Aorta (tissue), 5 donors: ENCODE data around the gene A3GALT2. TPM values are rescaled to one million over a fixed set of nuclear protein-coding genes. Genes with fewer than 3 reads are reported as not detected.

Experiments
- ATAC-seq: fragments of 200-7000 bp; cut with Tn5 transposase; one replicate; pipeline ENCODE4 v1.9.1; 2022; ENCODE audit warnings: moderate library complexity; ENCODE audit not compliant: low FRiP score
- DNase-seq, 2 donors: peaks; one replicate each; pipeline ENCODE4 v3.0.0-alpha.2; 2020
- H3K27ac ChIP-seq, 2 donors: one replicate each; pipeline ENCODE4 v1.5.1; 2013; ENCODE audit warnings: low read length in 2 of 2, mild to moderate bottlenecking in 2 of 2, moderate library complexity in 2 of 2, control low read depth in 1 of 2, inconsistent platforms in 1 of 2, low read depth in 1 of 2
- H3K27me3 ChIP-seq, 2 donors: one replicate each; pipeline ENCODE4 v1.6.1; 2013; ENCODE audit warnings: control low read depth in 1 of 2, low read length in 1 of 2, mild to moderate bottlenecking in 1 of 2, moderate library complexity in 1 of 2; ENCODE audit not compliant: insufficient read depth in 2 of 2, control insufficient read depth in 1 of 2
- H3K36me3 ChIP-seq, 2 donors: one replicate each; pipeline ENCODE4 v1.6.1; 2013; ENCODE audit warnings: control low read depth in 1 of 2, low read length in 1 of 2, mild to moderate bottlenecking in 1 of 2; ENCODE audit not compliant: insufficient read depth in 2 of 2, control insufficient read depth in 1 of 2
- H3K4me1 ChIP-seq, 2 donors: one replicate each; pipeline ENCODE4 v1.6.1; 2013; ENCODE audit warnings: low read length in 2 of 2, control low read depth in 1 of 2, mild to moderate bottlenecking in 1 of 2, moderate library complexity in 1 of 2; ENCODE audit not compliant: insufficient read depth in 2 of 2, control insufficient read depth in 1 of 2
- H3K4me3 ChIP-seq, 2 donors: one replicate each; pipeline ENCODE4 v1.5.1; 2013; ENCODE audit warnings: low read length in 2 of 2, control low read depth in 1 of 2, mild to moderate bottlenecking in 1 of 2
- H3K9me3 ChIP-seq: one replicate; pipeline ENCODE4 v1.6.1; 2013; ENCODE audit warnings: mild to moderate bottlenecking, low read length; ENCODE audit not compliant: control insufficient read depth
- WGBS, 2 donors: extraction: QIAGEN DNeasy Blood & Tissue Kit; methylation state at CpG; one replicate each; pipeline ENCODE4 v1.1.7; 2013; 5-methylcytosine and 5-hydroxymethylcytosine counted together
- intact Hi-C, 2 donors: fragments of 100-400 bp; cut with DNase I; formaldehyde crosslinking; loops; one replicate each; pipeline versions ENCODE4 v1.14.2 to v1.15.0; 2022
- long read RNA-seq, 2 donors: library from polyadenylated mRNA; unstranded; transcript quantifications; one replicate each; pipeline ENCODE4 v2.0.0, GENCODE V29; 2020 to 2021
- polyA plus RNA-seq, 2 donors: library from polyadenylated mRNA; stranded (reverse); fragments of 200-250 nt; gene quantifications; one replicate each; pipeline ENCODE4 v1.2.3, GENCODE V29; 2013
- total RNA-seq, 2 donors: library from RNA; stranded (reverse); fragmentation: NEBNext Ultra II Directional; extraction: Animal tissue kit (Norgen Biotek cat#: 25700); gene quantifications; one replicate each; pipeline ENCODE4 v1.2.1, GENCODE V29; 2021
- donor health status: healthy with polysubstance abuse.
- donor health status: Bipolar disorder and iron deficiency.
- donor health status: DM: no; HTN: no; CAD: no.
- donor health status: DM: no; HTN: no; CAD: no.
- donor health status: DM: yes; HTN: yes; CAD: no.

The A3GALT2 gene
- total RNA-seq: under 1 TPM; 0.36 to 0.81 TPM
- not detected for polyA plus RNA-seq
- long read RNA-seq, donor 1, partial matches to known transcripts: 0 of 1 reads
- long read RNA-seq, donor 1, other reads (novel, unspliced or antisense): 1 of 1 reads
- long read RNA-seq, donor 2, partial matches to known transcripts: 0 of 2 reads
- long read RNA-seq, donor 2, other reads (novel, unspliced or antisense): 2 of 2 reads

DNA sequence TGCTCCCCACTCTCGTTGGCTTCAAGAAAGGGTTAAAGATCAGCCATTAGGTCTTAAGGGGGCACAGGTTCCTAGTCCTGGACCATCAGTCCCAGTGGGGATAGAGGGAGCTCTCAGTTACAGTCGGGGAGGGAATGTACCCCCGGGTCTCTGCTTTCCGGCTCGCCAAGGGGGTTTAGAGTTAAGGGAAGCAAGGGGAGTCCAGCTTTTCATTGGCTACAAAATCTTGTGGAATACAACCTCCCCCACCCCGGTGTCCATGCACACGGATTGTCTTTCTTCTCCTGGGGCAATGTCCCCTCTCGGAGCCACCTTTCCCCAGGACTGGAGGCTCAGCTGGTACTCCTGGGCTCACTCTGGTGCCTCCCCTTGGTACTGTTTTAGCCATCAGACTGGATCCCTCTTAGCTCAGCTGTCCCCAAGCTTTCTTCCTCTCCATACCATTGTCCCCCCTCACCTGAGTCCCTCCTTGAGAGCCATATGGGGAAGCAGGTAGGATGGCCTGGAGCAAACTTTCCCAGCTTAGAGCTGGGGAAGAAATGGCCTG lies at the start of gene A3GALT2:
Gene A3GALT2 (minus strand): TSS at position 480 of the 547 bp plus-strand sequence. CDS start 0 bp downstream, at position 480.
- Histone ChIP-seq H3K27ac (no peak within 1 kb of the TSS), H3K27me3 (no peaks in the 10 kb centered on the region), H3K36me3 (peaks cover 3 to 11% of the 10 kb centered on the region in 2 donors), H3K4me1 (no peaks in the 10 kb centered on the region), H3K4me3 (no peak within 1 kb of the TSS), H3K9me3 (no peaks in the 10 kb centered on the region)
- DNase-seq: peak in 1 of 2 donors; percentile 59
- no peak for ATAC-seq
- intact Hi-C loops: no loop called here
- 56% methylated on average over 8 of the region's 8 CpGs for WGBS, 2 donors

DNA sequence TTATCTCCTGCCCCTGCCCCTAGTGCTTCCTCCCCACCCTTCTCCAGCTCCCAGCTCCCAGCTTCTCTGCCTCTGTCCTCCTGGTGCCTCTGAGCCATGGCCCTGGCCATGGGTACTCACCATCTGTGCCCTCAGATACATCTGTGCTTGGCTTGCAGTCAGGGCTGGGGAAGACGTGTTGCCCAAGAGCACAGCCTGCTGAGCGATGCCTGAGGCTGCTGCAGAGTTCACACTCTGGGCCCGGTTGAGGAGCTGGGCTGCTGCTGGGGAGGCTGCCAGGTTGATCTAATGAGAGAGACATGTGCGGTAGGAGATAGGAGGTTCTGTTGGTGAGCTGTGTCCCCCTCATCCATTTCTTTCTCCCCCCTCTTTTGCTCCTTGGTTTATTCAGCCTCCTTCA lies 49.4 kb upstream of the A3GALT2 start:
- DNase-seq: no peak
- Histone ChIP-seq H3K27ac (no peak overlapping the region), H3K4me3 (no peak overlapping the region), H3K4me1 (peaks cover 0 to 3% of the 10 kb centered on the region in 2 donors), H3K36me3 (no peaks in the 10 kb centered on the region), H3K27me3 (no peaks in the 10 kb centered on the region), H3K9me3 (no peaks in the 10 kb centered on the region)
- intact Hi-C loops: no loop called here
- WGBS, 2 donors: 56 to 60% methylated on average over 4 of the region's 4 CpGs
- ATAC-seq: no peak

DNA sequence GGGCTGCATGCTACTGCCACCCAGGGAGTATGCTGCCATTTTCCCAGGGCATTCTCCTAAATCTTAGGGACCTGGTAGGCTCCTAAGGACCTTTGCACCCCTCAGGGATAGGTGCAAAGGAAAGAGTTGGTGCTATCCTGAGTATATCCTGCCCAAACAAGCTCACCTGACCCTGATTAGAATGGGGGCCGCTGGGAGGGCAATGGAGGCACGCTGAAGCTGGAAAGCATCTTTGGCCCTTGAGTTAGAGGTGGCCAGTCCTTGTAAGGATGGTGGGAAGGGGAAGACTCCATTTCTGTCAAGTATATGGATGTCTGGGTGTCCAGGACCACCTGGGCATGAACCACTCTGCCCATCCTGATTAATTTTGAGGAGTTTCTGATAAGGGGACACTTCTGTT lies 48.9 kb upstream of the A3GALT2 start:
- DNase-seq (no peak), ATAC-seq (no peak)
- Histone ChIP-seq H3K36me3 (no peaks in the 10 kb centered on the region), H3K4me1 (peaks cover 0 to 3% of the 10 kb centered on the region in 2 donors), H3K9me3 (no peaks in the 10 kb centered on the region), H3K4me3 (no peak overlapping the region), H3K27ac (no peak overlapping the region), H3K27me3 (no peaks in the 10 kb centered on the region)
- intact Hi-C loops: loop anchor here (5.0 to 10.0 kb wide), 5 partner anchors 37 to 245 kb away; partner anchors contain the start of gene ZSCAN20 (in 1 of the 2)
- 38 to 93% methylated on average over 2 of the region's 2 CpGs for WGBS, 2 donors

DNA sequence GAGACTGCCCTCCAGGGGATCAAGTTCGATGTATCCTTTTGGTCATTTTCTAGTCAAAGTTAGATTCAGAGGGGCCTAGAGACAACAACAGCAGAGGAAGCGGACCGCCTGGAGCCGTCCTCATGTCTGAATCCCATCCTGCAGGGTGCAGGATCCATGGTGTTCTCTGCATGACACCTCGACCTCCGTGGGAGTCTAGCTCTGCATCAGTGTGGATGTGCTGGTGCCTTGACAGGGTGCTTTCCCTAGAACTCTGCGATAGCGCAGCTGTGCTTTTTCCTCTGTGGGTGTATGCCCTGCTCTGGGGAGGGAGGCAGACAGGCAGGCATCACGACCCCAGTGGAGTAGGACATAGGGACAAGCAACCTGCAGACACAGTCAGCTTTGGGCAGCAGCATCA lies 48.2 kb upstream of the A3GALT2 start:
- no peak overlapping the region for H3K27ac ChIP-seq
- intact Hi-C loops: loop anchor here (5.0 to 10.0 kb wide), 5 partner anchors 37 to 246 kb away; partner anchors contain the start of gene ZSCAN20 (in 1 of the 2)
- no peaks in the 10 kb centered on the region for H3K27me3 ChIP-seq
- no peak overlapping the region for H3K4me3 ChIP-seq
- H3K4me1 ChIP-seq: peaks cover 0 to 3% of the 10 kb centered on the region in 2 donors
- no peak for DNase-seq
- no peak for ATAC-seq
- no peaks in the 10 kb centered on the region for H3K9me3 ChIP-seq
- no peaks in the 10 kb centered on the region for H3K36me3 ChIP-seq
- 86 to 88% methylated on average over 9 of the region's 9 CpGs for WGBS, 2 donors

DNA sequence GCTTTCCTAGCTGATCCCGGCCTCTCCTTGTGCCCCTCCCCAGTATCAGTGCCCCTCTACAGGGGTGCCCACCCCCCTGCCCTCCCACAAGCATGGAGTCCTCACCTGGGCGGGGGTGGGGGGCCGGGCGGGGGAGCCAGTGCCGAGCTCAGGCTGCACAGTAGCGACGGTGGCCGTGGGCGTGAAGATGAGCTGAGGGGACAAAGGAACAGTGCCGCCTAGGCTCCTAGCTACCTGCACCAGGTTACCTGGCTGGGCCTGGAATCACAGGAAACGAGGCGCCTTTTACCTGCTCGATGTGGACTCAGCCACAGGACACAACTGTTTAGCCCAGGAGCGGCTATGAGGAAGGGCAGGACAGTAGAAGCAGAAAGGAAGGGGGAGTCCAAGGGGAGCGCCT lies 47.5 kb upstream of the A3GALT2 start:
- WGBS, 2 donors: 86 to 91% methylated on average over 15 of the region's 15 CpGs
- DNase-seq: no peak
- ATAC-seq: no peak
- Histone ChIP-seq H3K9me3 (no peaks in the 10 kb centered on the region), H3K4me3 (no peak overlapping the region), H3K36me3 (no peaks in the 10 kb centered on the region), H3K4me1 (peaks cover 2 to 3% of the 10 kb centered on the region in 2 donors), H3K27me3 (no peaks in the 10 kb centered on the region), H3K27ac (no peak overlapping the region)
- intact Hi-C loops: loop anchor here (5.0 to 10.0 kb wide), 5 partner anchors 36 to 246 kb away; partner anchors contain the start of gene ZSCAN20 (in 1 of the 2)

DNA sequence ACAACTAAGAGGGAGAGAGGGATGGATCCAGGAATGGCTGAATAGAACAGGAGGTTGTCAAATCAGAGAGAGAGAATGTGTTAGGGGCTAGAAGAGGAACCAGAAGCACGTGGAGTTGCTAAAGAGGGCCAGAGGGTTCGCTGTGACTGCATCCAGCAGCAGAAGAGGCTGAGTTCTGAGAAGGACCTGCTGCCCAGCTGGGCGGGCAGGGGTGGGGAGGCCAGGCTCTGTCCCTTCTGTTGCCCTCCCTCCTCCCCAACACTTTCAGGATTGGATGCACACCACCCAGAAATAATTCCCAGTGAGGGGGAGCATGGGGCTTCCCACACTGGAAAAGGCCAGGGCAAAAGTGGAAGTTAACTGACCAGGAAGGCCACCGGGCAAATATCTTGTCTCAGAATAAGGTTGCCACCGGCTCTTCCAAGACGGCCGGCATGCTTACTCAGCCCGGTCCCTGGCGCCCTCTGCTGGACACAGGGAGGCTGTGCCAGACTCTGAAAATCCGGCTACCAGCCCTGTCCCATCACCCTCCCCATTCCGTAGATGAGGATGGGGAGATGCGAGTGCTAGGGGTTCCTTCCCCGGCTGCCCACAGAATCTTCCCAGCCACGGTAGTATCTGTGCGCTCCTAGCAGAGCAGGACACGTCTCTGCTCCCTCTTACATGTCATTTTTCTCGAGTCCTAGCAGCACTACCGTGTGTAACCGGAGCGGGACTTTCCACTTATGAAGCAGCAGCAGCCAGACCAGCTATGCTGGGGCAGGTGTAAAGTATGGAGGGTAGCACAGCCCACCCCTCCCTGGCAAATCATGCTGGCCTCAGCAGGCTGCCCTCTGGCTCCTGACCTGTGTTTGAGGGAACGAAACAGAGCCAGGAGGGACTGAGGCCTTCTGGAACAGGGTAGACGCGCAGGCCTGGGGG lies 46.8 kb upstream of the A3GALT2 start:
- H3K27me3 ChIP-seq: no peaks in the 10 kb centered on the region
- H3K9me3 ChIP-seq: no peaks in the 10 kb centered on the region
- peak overlapping the region in 1 of 2 donors; percentile 65 for H3K27ac ChIP-seq
- ATAC-seq: peak; percentile 89
- intact Hi-C loops: loop anchor here (1.0 to 10.0 kb wide), 8 partner anchors 35 to 247 kb away; partner anchors contain the start of gene ZSCAN20 (in 1 of the 2)
- peak; percentile 91 to 97 for DNase-seq
- peaks cover 2 to 3% of the 10 kb centered on the region in 2 donors for H3K4me1 ChIP-seq
- H3K4me3 ChIP-seq: no peak overlapping the region
- 27 to 28% methylated on average over 22 to 23 of the region's 23 CpGs for WGBS, 2 donors
- H3K36me3 ChIP-seq: no peaks in the 10 kb centered on the region

DNA sequence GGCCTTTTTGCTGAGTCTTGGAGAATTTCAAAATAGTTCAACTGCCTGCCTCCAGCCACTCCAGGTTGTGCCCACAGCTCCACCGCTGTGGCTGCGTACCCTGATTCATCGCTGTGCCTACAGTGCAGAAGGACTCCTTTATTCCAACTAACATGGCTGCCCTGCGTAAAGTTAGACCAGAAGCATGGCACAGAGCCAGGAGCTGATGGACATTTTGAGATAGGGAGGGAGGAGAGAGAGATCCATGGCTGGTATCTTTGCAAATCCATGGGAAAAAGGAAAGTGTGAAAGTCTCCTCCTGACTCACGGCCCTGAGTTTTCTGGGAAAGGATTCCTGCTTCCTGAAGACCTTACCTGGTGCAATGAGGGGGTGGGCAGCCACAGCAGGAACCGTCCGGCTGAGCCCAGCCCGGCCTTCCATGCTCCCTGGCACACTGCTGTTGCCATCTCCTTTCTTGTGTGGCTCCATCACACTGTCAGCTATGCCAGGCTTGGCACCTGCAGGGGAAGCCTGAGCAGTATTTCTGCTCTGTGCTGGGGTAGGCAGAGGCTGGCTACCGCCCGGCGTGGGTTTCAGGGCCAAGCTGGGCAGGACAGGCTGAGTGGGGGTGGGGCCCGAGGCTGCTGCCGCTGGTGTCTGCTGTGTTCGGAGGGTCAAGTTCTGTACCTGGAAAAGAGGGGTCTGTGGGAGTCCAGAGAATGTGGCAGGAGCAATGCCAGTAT lies 46.0 kb upstream of the A3GALT2 start:
- H3K27ac ChIP-seq: peak overlapping the region in 1 of 2 donors; percentile 65
- H3K4me1 ChIP-seq: peaks cover 2 to 3% of the 10 kb centered on the region in 2 donors
- 19 to 22% methylated on average over 14 of the region's 14 CpGs for WGBS, 2 donors
- intact Hi-C loops: loop anchor here (1.0 to 10.0 kb wide), 8 partner anchors 35 to 248 kb away; partner anchors contain the start of gene ZSCAN20 (in 1 of the 2)
- no peaks in the 10 kb centered on the region for H3K27me3 ChIP-seq
- H3K9me3 ChIP-seq: no peaks in the 10 kb centered on the region
- ATAC-seq (no peak), DNase-seq (no peak)
- no peak overlapping the region for H3K4me3 ChIP-seq
- H3K36me3 ChIP-seq: no peaks in the 10 kb centered on the region

DNA sequence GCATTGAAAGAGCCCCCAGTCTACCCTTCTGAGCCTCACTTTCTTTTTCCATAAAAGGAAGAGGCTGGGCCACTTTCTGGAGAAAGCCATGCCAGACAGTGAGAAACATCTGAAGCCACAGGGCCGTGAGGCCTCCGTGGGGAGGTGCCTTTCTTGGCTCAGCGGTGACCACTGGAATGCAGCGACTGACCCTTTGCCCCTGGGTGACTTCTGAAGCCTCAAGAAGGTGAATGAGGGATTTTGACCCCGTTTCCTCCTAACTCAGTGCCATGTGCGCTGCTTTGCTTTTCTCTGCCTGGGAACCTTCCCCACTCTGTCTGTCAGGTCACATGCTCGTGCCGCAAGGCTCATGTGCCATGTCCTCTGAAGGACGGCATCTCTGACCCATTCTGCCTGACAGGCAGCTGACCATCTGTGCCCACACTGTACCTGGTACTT lies 44.7 kb upstream of the A3GALT2 start:
- DNase-seq (no peak), ATAC-seq (no peak)
- intact Hi-C loops: loop anchor here (5.0 to 10.0 kb wide), 5 partner anchors 33 to 249 kb away; partner anchors contain the start of gene ZSCAN20 (in 1 of the 2)
- H3K27ac ChIP-seq: peak overlapping the region; percentile 46 to 86
- 19 to 26% methylated on average over 9 of the region's 9 CpGs for WGBS, 2 donors
- no peaks in the 10 kb centered on the region for H3K27me3 ChIP-seq
- peaks cover 2 to 3% of the 10 kb centered on the region in 2 donors for H3K4me1 ChIP-seq
- no peaks in the 10 kb centered on the region for H3K36me3 ChIP-seq
- no peaks in the 10 kb centered on the region for H3K9me3 ChIP-seq
- no peak overlapping the region for H3K4me3 ChIP-seq
